Thymus (tissue), 11 donors: ENCODE results near the gene EXOC3L1. TPM values are rescaled to one million over a fixed set of nuclear protein-coding genes. Genes with fewer than 3 reads are reported as not detected.

Experiments used
- DNase-seq, 9 donors: peaks; one replicate each; pipeline ENCODE4 v3.0.0-alpha.2; 2013; ENCODE audit warnings: low spot score in 9 of 9, low read depth in 6 of 9, missing footprints in 1 of 9
- H3K27ac ChIP-seq, 2 donors: one replicate each; pipeline ENCODE4 v1.5.1; 2013; ENCODE audit warnings: control low read depth in 1 of 2, low read depth in 1 of 2, low read length in 1 of 2, mild to moderate bottlenecking in 1 of 2, moderate library complexity in 1 of 2
- H3K27me3 ChIP-seq, 2 donors: one replicate each; pipeline ENCODE4 v1.5.1; 2013; ENCODE audit warnings: low read length in 1 of 2; ENCODE audit not compliant: control insufficient read depth in 2 of 2, insufficient read depth in 1 of 2
- H3K36me3 ChIP-seq, 2 donors: one replicate each; pipeline ENCODE4 v1.5.1; 2013; ENCODE audit warnings: low read length in 1 of 2, mild to moderate bottlenecking in 1 of 2, moderate library complexity in 1 of 2; ENCODE audit not compliant: control insufficient read depth in 2 of 2, insufficient read depth in 2 of 2
- H3K4me1 ChIP-seq, 2 donors: one replicate each; pipeline ENCODE4 v1.5.1; 2013; ENCODE audit warnings: low read length in 2 of 2; ENCODE audit not compliant: control insufficient read depth in 2 of 2, insufficient read depth in 2 of 2
- H3K4me3 ChIP-seq, 2 donors: one replicate each; pipeline ENCODE4 v1.5.1; 2013; ENCODE audit warnings: low read length in 2 of 2, control low read depth in 1 of 2, mild to moderate bottlenecking in 1 of 2
- H3K9me3 ChIP-seq, 2 donors: one replicate each; pipeline ENCODE4 v1.5.1; 2013; ENCODE audit warnings: low read length in 1 of 2, mild to moderate bottlenecking in 1 of 2; ENCODE audit not compliant: control insufficient read depth in 2 of 2, insufficient read depth in 1 of 2
- WGBS: extraction: QIAGEN DNeasy Blood & Tissue Kit; methylation state at CpG from one replicate; pipeline ENCODE4 v1.1.7; 2013; 5-methylcytosine and 5-hydroxymethylcytosine counted together
- polyA plus RNA-seq: library from polyadenylated mRNA; stranded (reverse); fragments of 200-250 nt; gene quantifications from one replicate; pipeline ENCODE4 v1.2.3, GENCODE V29; 2013
- total RNA-seq: library from RNA; stranded (reverse); fragments of 120-200 nt; gene quantifications from one replicate; pipeline ENCODE4 v1.2.4, GENCODE V29; 2013
- donor health status: healthy.

Gene EXOC3L1
- total and polyA plus RNA-seq, 2 donors, result 0.57 to 2.2 TPM

- Histone ChIP-seq H3K27ac (no peak overlapping the region), H3K4me3 (no peak overlapping the region), H3K36me3 (peaks cover 43 to 56% of the 10 kb centered on the region in 2 donors), H3K27me3 (no peaks in the 10 kb centered on the region), H3K9me3 (no peaks in the 10 kb centered on the region), H3K4me1 (peaks cover 11 to 16% of the 10 kb centered on the region in 2 donors)
- WGBS, result 96% methylated on average over 12 of the region's 12 CpGs
- DNase-seq, result no peak
Observed at GRCh38 chr16:67230809-67231660, 41.1 kb upstream of the EXOC3L1 start.

DNA sequence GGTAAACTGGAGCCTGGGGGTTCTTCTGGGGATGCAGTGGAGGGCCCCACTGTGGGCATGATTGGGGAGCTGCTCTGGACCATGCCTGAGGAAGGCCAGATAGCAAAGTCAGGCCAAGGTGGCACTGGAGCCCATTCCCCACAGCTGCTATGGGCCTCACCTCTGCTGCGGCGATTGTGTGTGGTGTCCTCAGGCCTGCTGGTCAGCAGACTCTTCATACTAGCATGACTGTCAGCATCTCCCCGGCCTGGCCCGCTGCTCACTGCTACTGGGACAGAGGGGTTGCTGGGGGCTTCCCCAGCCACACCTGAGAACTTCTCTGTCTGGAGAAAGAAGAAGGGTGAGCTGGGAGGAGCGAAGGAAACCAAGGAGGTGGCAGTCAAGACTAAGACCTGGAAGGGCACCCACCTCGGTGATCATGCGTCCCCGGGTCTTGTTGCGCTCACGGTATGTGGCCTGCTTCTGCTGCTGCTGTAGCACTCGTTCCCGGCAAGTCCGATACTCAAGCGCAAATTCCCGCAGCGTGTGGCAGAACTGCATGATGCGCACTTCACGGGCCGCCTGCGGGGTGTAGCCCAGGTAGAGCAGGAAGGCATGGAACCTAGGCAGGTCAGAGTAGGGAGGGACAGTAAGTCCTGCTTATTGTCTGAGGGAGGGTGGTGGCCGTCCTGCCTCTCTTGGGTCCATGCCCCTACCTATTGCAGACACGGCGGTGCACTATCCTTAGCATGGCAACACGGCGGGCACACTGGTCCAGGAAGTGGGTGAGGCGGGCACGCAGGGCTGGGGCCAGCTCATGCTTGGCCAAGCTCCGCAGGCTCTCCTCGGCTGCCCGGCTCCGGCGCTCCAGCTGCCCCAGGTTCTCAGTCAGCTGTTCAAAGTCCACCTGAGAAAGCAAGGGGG lies 40.2 kb upstream of the EXOC3L1 start:
- peaks cover 40 to 49% of the 10 kb centered on the region in 2 donors for H3K36me3 ChIP-seq
- no peaks in the 10 kb centered on the region for H3K27me3 ChIP-seq
- no peaks in the 10 kb centered on the region for H3K9me3 ChIP-seq
- peaks cover 11 to 17% of the 10 kb centered on the region in 2 donors for H3K4me1 ChIP-seq
- no peak overlapping the region for H3K27ac ChIP-seq
- WGBS, result 98% methylated on average over 32 of the region's 32 CpGs
- H3K4me3 ChIP-seq, result no peak overlapping the region
- no peak for DNase-seq

DNA sequence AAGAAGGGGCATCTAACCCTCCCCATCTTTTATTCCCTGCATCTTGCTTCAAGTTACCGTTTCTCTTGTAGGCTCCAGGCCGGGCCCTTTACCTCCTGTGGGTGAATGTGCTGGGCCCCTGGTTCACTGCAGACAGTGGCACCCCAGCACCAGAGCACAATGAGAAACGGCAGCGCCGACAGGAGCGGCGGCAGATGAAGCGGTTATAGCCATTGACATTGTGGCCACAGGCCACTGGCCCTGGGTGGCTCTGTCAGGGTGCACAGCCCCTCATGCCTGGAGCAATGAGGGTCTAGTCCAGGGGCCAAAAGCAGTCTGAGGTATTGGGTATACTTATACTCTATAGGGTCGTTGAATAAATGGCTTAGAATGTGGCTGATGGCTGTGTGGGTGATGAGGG lies 39.0 kb upstream of the EXOC3L1 start:
- Histone ChIP-seq H3K27me3 (no peaks in the 10 kb centered on the region), H3K27ac (no peak overlapping the region), H3K36me3 (peaks cover 40 to 43% of the 10 kb centered on the region in 2 donors), H3K4me3 (no peak overlapping the region), H3K4me1 (peaks cover 11 to 23% of the 10 kb centered on the region in 2 donors), H3K9me3 (no peaks in the 10 kb centered on the region)
- WGBS, result 97% methylated on average over 9 of the region's 9 CpGs
- DNase-seq, result no peak

DNA sequence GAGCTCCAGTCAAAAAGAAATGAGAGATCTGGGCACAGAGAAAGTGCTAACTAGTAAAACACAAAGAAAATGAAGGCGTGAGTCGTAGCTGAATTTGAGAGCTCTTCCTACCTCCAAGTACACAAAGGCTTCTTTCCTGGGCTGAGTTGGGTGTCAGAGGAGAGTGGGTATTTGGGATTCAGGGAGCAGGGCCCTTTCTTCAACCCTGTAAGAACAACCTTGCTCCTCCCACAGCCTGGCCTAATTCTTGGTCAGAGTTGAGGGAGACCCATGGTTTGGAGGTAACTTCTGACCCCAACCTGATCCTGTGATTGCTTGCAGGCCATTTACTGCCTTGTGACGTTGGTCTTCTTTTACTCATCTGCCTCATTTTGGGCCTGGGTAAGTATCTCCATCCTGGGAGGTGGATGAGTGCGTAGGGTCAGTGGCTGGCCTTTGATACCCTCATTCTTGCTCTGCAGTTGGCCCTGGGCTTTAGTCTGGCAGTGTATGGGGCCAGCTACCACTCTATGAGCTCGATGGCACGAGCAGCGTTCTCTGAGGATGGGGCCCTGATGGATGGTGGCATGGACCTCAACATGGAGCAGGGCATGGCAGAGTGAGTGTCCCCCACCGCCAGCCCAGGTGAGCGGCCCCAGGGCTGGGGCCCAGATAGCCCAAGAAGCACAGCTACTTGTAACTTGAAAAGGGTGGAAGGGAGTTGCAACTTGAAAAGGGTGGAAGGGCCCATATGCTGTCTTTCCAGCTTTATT lies 38.3 kb upstream of the EXOC3L1 start:
- no peaks in the 10 kb centered on the region for H3K9me3 ChIP-seq
- peaks cover 39 to 40% of the 10 kb centered on the region in 2 donors for H3K36me3 ChIP-seq
- no peak for DNase-seq

GRCh38 chr16:67227567-67227921 lies 37.6 kb upstream of the EXOC3L1 start:
- 18% methylated on average over 12 of the region's 12 CpGs for WGBS
- Histone ChIP-seq H3K4me1 (peaks cover 11 to 27% of the 10 kb centered on the region in 2 donors), H3K9me3 (no peaks in the 10 kb centered on the region), H3K4me3 (peak overlapping the region; percentile 90), H3K36me3 (peaks cover 39 to 40% of the 10 kb centered on the region in 2 donors), H3K27ac (peak overlapping the region in 1 of 2 donors; percentile 20), H3K27me3 (no peaks in the 10 kb centered on the region)
- no peak for DNase-seq

More for the DNA sequence above, 38.3 kb upstream of the EXOC3L1 start:
- WGBS, result 98% methylated on average over 9 of the region's 9 CpGs
- Histone ChIP-seq H3K4me3 (peak overlapping the region in 1 of 2 donors; percentile 90), H3K27me3 (no peaks in the 10 kb centered on the region), H3K27ac (no peak overlapping the region), H3K4me1 (peaks cover 11 to 27% of the 10 kb centered on the region in 2 donors)

- Histone ChIP-seq H3K27me3 (no peaks in the 10 kb centered on the region), H3K9me3 (no peaks in the 10 kb centered on the region), H3K36me3 (peaks cover 37 to 40% of the 10 kb centered on the region in 2 donors), H3K4me3 (peak within 1 kb of the TSS; percentile 90), H3K27ac (peak within 1 kb of the TSS; percentile 20 to 86), H3K4me1 (peaks cover 11 to 27% of the 10 kb centered on the region in 2 donors)
- peak; percentile 94 to 99 (median 97) for DNase-seq
- WGBS, result under 1% methylated on average over 46 of the region's 46 CpGs
Observed at GRCh38 chr16:67226804-67227566, 37.0 kb upstream of the EXOC3L1 start, which contains the start of gene TMEM208. Gene TMEM208, plus strand, starts transcription at chr16:67227130. Its CDS starts 89 bp downstream, at chr16:67227219.

DNA sequence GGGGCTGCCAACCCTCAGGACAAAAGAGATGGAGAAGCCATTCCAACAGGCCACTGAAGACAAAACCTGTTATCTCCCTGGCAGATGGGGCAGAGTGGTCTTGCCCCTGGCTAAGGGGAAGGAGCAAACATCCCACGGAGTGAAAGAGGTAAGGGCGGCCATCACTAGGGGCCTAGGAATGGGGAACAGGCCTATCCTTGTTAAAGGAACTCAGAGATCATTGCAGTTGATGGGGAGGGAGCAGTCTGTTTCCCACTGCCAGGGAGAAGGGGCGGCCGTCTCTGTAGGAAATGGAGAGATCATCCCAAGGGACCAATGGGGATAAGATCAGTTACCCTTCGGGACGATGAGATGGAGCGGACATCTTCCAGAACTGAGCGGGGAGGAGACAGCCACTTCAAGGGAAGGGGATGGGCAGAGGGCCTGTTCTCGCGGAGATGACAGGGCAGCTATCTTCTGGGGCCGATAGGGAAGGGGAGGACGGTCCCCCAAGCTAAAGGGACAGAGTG lies 36.4 kb upstream of the EXOC3L1 start:
- H3K36me3 ChIP-seq, result peaks cover 31 to 33% of the 10 kb centered on the region in 2 donors
- peak overlapping the region; percentile 90 for H3K4me3 ChIP-seq
- H3K4me1 ChIP-seq, result peaks cover 11 to 27% of the 10 kb centered on the region in 2 donors
- 13% methylated on average over 12 of the region's 12 CpGs for WGBS
- H3K9me3 ChIP-seq, result no peaks in the 10 kb centered on the region
- H3K27ac ChIP-seq, result peak overlapping the region in 1 of 2 donors; percentile 67
- H3K27me3 ChIP-seq, result no peaks in the 10 kb centered on the region
- DNase-seq, result no peak

GRCh38 chr16:67223992-67224391 lies 34.1 kb upstream of the EXOC3L1 start:
- WGBS, result 55% methylated on average over 3 of the region's 3 CpGs
- Histone ChIP-seq H3K9me3 (no peaks in the 10 kb centered on the region), H3K27ac (no peak overlapping the region), H3K36me3 (peaks cover 8 to 10% of the 10 kb centered on the region in 2 donors), H3K4me1 (peaks cover 11 to 27% of the 10 kb centered on the region in 2 donors), H3K27me3 (no peaks in the 10 kb centered on the region), H3K4me3 (no peak overlapping the region)
- no peak for DNase-seq
